ENCODE results near the gene MTCP1.

Gene MTCP1

DNA sequence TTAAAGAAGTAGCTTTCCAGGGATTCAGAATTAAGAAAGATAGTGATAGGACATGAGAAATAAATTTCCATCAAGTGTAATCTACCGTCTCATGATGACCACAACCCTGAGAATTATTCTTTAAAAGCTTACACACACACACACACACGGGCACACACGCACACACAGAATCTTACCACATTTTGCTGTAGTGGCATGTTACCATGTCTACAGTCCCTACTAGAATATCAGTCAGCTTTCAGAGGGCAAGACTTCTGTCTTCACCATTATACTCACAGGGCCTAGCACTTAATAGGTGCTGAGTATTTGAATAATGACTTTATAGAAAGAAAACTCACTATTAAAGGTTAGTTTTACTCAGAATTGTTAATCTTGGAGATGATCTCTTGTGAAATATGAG is 15.4 kb downstream of the MTCP1 start:
- CTCF ChIA-PET = interaction anchor here (0.6 to 1.6 kb wide), 3 partner anchors 11 to 71 kb away, joined by 3 to 4 read pairs (median 3); no protein-coding TSS in a partner anchor

DNA sequence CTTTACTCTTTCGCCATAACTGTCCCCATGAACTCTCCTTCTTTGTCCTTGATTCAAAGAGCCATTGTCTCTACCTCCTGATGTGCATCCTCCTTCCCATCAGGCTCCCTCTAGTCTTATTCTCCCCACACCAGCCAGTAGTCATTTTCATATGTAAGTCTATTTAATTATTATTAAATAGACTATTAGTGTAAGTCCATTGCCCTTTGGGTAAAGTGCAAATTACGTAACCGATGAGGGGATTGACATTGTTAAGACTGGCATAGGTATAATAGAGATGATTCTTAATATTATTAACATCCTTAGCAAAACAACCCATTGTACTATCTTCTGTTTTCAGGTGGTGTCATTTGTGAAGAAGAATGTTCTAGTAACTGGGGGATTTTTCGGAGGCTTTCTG is 16.7 kb downstream of the MTCP1 start:
- ChIA-PET POLR2A (no interaction called here), CTCF (interaction anchor here (0.6 kb wide), 1 partner anchor 70 kb away, joined by 3 read pairs; no protein-coding TSS in a partner anchor)
- Histone ChIP-seq H3K9me3 (ENCODE audit: control extremely low read depth in 1 of 5, control insufficient read depth in 4 of 5, insufficient read depth in 2 of 5, low read depth in 1 of 5, low read length in 4 of 5) (no peaks in the 10 kb centered on the region), H3K4me3 (ENCODE audit: control insufficient read depth in 1 of 7, extremely low read depth in 1 of 7, insufficient read depth in 4 of 7, low read depth in 2 of 7, low read length in 6 of 7) (no peak overlapping the region), H3K27ac (ENCODE audit: insufficient read depth in 1 of 2, low read depth in 1 of 2, low read length in 2 of 2, poor library complexity in 1 of 2, severe bottlenecking in 2 of 2) (no peak overlapping the region), H3K27me3 (replicated peaks in 2 of 5; ENCODE audit: control insufficient read depth in 4 of 5, insufficient read depth in 5 of 5, low read length in 4 of 5) (no peaks in the 10 kb centered on the region), H3K4me1 (ENCODE audit: control extremely low read depth in 1 of 4, control insufficient read depth in 4 of 4, insufficient read depth in 4 of 4, low read length in 3 of 4) (peaks cover 0 to 17% (median 2%) of the 10 kb centered on the region in 4 experiments), H3K36me3 (ENCODE audit: control insufficient read depth in 4 of 4, insufficient read depth in 4 of 4, low read length in 3 of 4) (peaks cover 0 to 3% (median 2%) of the 10 kb centered on the region in 4 experiments)
- WGBS (ENCODE audit: insufficient coverage) = 89% methylated on average over 1 of the region's 4 CpGs
- no peak for DNase-seq

More for the DNA sequence above, 15.4 kb downstream of the MTCP1 start:
- 95% methylated on average over 2 of the region's 3 CpGs for WGBS (ENCODE audit: insufficient coverage)
- H3K27ac ChIP-seq (ENCODE audit: insufficient read depth in 1 of 2, low read depth in 1 of 2, low read length in 2 of 2, poor library complexity in 1 of 2, severe bottlenecking in 2 of 2) = no peak overlapping the region
- H3K9me3 ChIP-seq (ENCODE audit: control extremely low read depth in 1 of 5, control insufficient read depth in 4 of 5, insufficient read depth in 2 of 5, low read depth in 1 of 5, low read length in 4 of 5) = no peaks in the 10 kb centered on the region
- DNase-seq = peak in 2 of 3 donors; percentile 28 to 34
- H3K36me3 ChIP-seq (ENCODE audit: control insufficient read depth in 4 of 4, insufficient read depth in 4 of 4, low read length in 3 of 4) = peaks cover 0 to 6% (median 4%) of the 10 kb centered on the region in 4 experiments
- POLR2A ChIA-PET = no interaction called here
- H3K4me1 ChIP-seq (ENCODE audit: control extremely low read depth in 1 of 4, control insufficient read depth in 4 of 4, insufficient read depth in 4 of 4, low read length in 3 of 4) = peaks cover 0 to 11% (median 2%) of the 10 kb centered on the region in 4 experiments
- H3K4me3 ChIP-seq (ENCODE audit: control insufficient read depth in 1 of 7, extremely low read depth in 1 of 7, insufficient read depth in 4 of 7, low read depth in 2 of 7, low read length in 6 of 7) = no peak overlapping the region
- H3K27me3 ChIP-seq (replicated peaks in 2 of 5; ENCODE audit: control insufficient read depth in 4 of 5, insufficient read depth in 5 of 5, low read length in 4 of 5) = no peaks in the 10 kb centered on the region

DNA sequence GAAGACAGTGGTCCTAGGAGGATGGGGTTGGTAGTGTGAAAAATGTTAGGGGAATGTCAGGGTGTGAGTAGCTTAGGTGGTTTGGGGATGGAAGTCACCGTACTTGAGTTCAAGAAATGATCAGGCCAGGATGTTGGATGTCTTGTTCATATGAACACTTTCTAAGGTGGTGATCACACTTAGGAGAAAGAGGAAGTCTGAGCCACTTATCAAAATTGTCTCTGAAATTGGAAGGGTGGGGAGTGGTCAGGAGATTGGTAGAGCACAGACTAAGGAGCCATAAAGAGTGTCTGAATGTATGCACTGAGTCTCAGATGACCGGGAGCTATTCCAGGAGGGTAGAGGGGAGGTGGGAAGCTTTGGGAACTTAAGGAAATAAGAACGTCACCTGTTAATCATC is 17.3 kb downstream of the MTCP1 start:
- no peaks in the 10 kb centered on the region for H3K27me3 ChIP-seq (replicated peaks in 2 of 5; ENCODE audit: control insufficient read depth in 4 of 5, insufficient read depth in 5 of 5, low read length in 4 of 5)
- H3K9me3 ChIP-seq (ENCODE audit: control extremely low read depth in 1 of 5, control insufficient read depth in 4 of 5, insufficient read depth in 2 of 5, low read depth in 1 of 5, low read length in 4 of 5) = no peaks in the 10 kb centered on the region
- peaks cover 0 to 17% (median 3%) of the 10 kb centered on the region in 4 experiments for H3K4me1 ChIP-seq (ENCODE audit: control extremely low read depth in 1 of 4, control insufficient read depth in 4 of 4, insufficient read depth in 4 of 4, low read length in 3 of 4)
- no peak overlapping the region for H3K4me3 ChIP-seq (ENCODE audit: control insufficient read depth in 1 of 7, extremely low read depth in 1 of 7, insufficient read depth in 4 of 7, low read depth in 2 of 7, low read length in 6 of 7)
- H3K27ac ChIP-seq (ENCODE audit: insufficient read depth in 1 of 2, low read depth in 1 of 2, low read length in 2 of 2, poor library complexity in 1 of 2, severe bottlenecking in 2 of 2) = no peak overlapping the region
- ChIA-PET POLR2A (no interaction called here), CTCF (no interaction called here)
- 87% methylated on average over 3 of the region's 3 CpGs for WGBS (ENCODE audit: insufficient coverage)
- DNase-seq = no peak
- H3K36me3 ChIP-seq (ENCODE audit: control insufficient read depth in 4 of 4, insufficient read depth in 4 of 4, low read length in 3 of 4) = peaks cover 0 to 3% (median 2%) of the 10 kb centered on the region in 4 experiments

DNA sequence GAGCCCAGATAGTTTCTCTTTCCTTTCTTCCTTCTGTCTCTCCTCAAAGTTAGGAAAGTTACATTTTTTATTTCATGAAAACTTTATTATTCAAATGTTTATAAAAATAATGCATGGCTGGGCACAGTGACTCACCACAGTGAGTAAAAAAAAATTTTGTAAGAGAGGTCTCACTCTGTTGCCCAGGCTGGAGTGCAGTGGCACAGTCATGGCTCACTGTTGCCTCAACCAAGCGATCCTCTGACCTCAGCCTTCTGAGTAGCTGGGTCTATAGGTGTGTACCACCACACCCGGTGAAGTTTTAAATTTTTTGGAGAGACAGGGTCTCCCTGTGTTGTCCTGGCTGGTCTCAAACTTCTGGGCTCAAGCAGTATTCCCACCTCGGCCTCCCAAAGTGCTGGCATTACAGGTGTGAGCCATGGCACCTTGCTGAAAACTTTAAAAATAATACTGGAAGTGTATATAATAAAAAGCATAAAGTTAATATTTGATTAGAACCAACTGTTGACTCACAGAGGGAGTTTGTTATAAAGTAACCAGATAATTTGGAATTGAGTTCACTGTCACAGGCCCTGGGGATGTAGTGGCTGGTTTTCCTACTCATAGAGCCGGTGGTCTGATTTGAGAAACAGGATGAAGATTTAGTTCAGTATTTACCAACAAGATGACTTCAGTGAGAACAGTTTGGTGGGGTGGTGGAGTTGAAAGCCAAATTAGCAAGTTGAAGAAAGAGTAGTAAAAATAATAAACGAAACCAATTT is 18.0 kb downstream of the MTCP1 start:
- peak overlapping the region in 1 of 2 experiments; percentile 14 for H3K27ac ChIP-seq (ENCODE audit: insufficient read depth in 1 of 2, low read depth in 1 of 2, low read length in 2 of 2, poor library complexity in 1 of 2, severe bottlenecking in 2 of 2)
- peaks cover 0 to 3% (median 2%) of the 10 kb centered on the region in 4 experiments for H3K36me3 ChIP-seq (ENCODE audit: control insufficient read depth in 4 of 4, insufficient read depth in 4 of 4, low read length in 3 of 4)
- WGBS (ENCODE audit: insufficient coverage) = 85% methylated on average over 4 of the region's 5 CpGs
- H3K4me3 ChIP-seq (ENCODE audit: control insufficient read depth in 1 of 7, extremely low read depth in 1 of 7, insufficient read depth in 4 of 7, low read depth in 2 of 7, low read length in 6 of 7) = no peak overlapping the region
- peaks cover 0 to 17% (median 3%) of the 10 kb centered on the region in 4 experiments for H3K4me1 ChIP-seq (ENCODE audit: control extremely low read depth in 1 of 4, control insufficient read depth in 4 of 4, insufficient read depth in 4 of 4, low read length in 3 of 4)
- no peaks in the 10 kb centered on the region for H3K9me3 ChIP-seq (ENCODE audit: control extremely low read depth in 1 of 5, control insufficient read depth in 4 of 5, insufficient read depth in 2 of 5, low read depth in 1 of 5, low read length in 4 of 5)
- no peak for DNase-seq
- POLR2A ChIA-PET = no interaction called here
- H3K27me3 ChIP-seq (replicated peaks in 2 of 5; ENCODE audit: control insufficient read depth in 4 of 5, insufficient read depth in 5 of 5, low read length in 4 of 5) = no peaks in the 10 kb centered on the region
- CTCF ChIA-PET = no interaction called here

DNA sequence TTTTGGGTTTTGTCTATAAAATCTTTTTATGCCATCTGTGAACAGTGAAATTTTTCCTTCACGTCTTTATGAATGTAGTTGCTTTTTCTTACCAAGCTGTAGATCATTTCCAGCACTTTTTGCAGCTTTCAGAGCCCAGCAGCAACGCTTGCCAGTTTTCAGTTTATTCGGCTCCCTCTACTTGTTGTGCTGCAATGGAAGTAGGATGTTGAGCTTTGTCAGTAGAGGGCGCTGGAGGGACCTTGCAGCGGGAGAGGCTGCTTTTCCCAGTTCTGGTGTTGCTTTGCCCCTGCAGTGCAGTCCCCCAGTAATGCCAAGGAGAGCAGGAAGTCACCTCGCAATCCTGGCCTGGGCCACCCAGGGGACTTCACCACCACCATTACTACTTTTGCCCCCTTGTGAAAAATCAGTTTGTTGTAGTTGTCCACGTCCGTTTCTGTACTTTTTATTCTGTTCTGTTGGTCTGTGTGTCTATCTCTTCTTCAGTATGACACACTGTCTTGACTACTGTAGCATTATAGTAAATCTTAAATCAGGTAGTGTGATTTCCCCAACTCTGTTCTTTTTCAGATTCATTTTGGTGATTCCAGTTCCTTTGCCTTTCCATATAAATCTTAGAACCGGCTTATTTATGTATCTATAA is 21.8 kb downstream of the MTCP1 start:
- DNase-seq = peak; percentile 64 to 75 (median 67)
- ChIA-PET CTCF (interaction anchor here (0.8 to 1.0 kb wide), 3 partner anchors 15 to 44 kb away, joined by 3 read pairs; partner anchors contain the start of gene FUNDC2), POLR2A (no interaction called here)
- no peaks in the 10 kb centered on the region for H3K9me3 ChIP-seq (ENCODE audit: control extremely low read depth in 1 of 5, control insufficient read depth in 4 of 5, insufficient read depth in 2 of 5, low read depth in 1 of 5, low read length in 4 of 5)
- peaks cover 0 to 10% (median 3%) of the 10 kb centered on the region in 4 experiments for H3K36me3 ChIP-seq (ENCODE audit: control insufficient read depth in 4 of 4, insufficient read depth in 4 of 4, low read length in 3 of 4)
- no peak overlapping the region for H3K27ac ChIP-seq (ENCODE audit: insufficient read depth in 1 of 2, low read depth in 1 of 2, low read length in 2 of 2, poor library complexity in 1 of 2, severe bottlenecking in 2 of 2)
- no peak overlapping the region for H3K4me3 ChIP-seq (ENCODE audit: control insufficient read depth in 1 of 7, extremely low read depth in 1 of 7, insufficient read depth in 4 of 7, low read depth in 2 of 7, low read length in 6 of 7)
- no peaks in the 10 kb centered on the region for H3K27me3 ChIP-seq (replicated peaks in 2 of 5; ENCODE audit: control insufficient read depth in 4 of 5, insufficient read depth in 5 of 5, low read length in 4 of 5)
- 54% methylated on average over 3 of the region's 9 CpGs for WGBS (ENCODE audit: insufficient coverage)
- peaks cover 0 to 11% (median under 1%) of the 10 kb centered on the region in 4 experiments for H3K4me1 ChIP-seq (ENCODE audit: control extremely low read depth in 1 of 4, control insufficient read depth in 4 of 4, insufficient read depth in 4 of 4, low read length in 3 of 4)

DNA sequence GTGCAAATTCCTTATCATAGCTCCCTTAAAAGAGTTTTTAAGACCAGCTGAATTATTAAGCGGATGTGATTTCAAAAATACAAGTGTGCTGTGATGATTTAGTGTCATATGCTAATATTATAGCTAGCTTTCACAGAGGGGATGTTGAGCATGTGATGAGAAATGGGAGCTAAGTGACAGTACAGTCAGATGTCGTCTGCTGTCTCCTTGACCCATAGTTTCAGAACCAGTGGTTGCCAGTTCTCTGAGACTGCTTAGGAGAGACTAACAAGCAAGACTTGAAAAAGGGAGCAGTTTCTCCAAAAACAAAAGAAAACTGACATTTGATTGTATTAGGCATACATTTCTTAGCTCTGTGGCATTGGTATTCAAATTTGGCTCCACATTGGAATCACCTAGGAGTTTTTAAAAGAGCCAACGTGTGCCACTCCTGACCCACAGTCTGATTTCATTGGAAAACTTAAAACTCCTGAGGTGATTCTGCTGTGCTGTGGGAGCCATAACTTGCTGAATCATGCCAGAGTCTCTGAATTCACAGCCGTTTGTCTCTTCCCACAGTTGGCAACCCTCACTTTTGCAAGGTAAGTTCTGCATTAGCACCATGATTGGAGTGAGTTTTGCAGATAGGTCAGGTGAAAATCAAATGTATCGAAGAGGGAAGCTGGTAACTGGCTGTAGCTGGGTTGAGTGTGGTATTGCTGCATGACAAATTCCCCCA is 24.0 kb downstream of the MTCP1 start:
- peaks cover 0 to 10% (median 2%) of the 10 kb centered on the region in 4 experiments for H3K36me3 ChIP-seq (ENCODE audit: control insufficient read depth in 4 of 4, insufficient read depth in 4 of 4, low read length in 3 of 4)
- no peak overlapping the region for H3K4me3 ChIP-seq (ENCODE audit: control insufficient read depth in 1 of 7, extremely low read depth in 1 of 7, insufficient read depth in 4 of 7, low read depth in 2 of 7, low read length in 6 of 7)
- 51% methylated on average over 4 of the region's 5 CpGs for WGBS (ENCODE audit: insufficient coverage)
- DNase-seq = no peak
- no peaks in the 10 kb centered on the region for H3K9me3 ChIP-seq (ENCODE audit: control extremely low read depth in 1 of 5, control insufficient read depth in 4 of 5, insufficient read depth in 2 of 5, low read depth in 1 of 5, low read length in 4 of 5)
- ChIA-PET CTCF (interaction anchor here (0.6 to 1.1 kb wide), 2 partner anchors 11 to 61 kb away, joined by 3 to 4 read pairs; no protein-coding TSS in a partner anchor), POLR2A (no interaction called here)
- peaks cover 0 to 11% (median under 1%) of the 10 kb centered on the region in 4 experiments for H3K4me1 ChIP-seq (ENCODE audit: control extremely low read depth in 1 of 4, control insufficient read depth in 4 of 4, insufficient read depth in 4 of 4, low read length in 3 of 4)
- H3K27ac ChIP-seq (ENCODE audit: insufficient read depth in 1 of 2, low read depth in 1 of 2, low read length in 2 of 2, poor library complexity in 1 of 2, severe bottlenecking in 2 of 2) = no peak overlapping the region
- H3K27me3 ChIP-seq (replicated peaks in 2 of 5; ENCODE audit: control insufficient read depth in 4 of 5, insufficient read depth in 5 of 5, low read length in 4 of 5) = no peaks in the 10 kb centered on the region

Data from common myeloid progenitor, CD34-positive (primary cell).